ENCODE results near the gene PURB. TPM values are rescaled to one million over a fixed set of nuclear protein-coding genes. Genes with fewer than 3 reads are reported as not detected.

Gene PURB
- total and polyA plus RNA-seq, 10 of the 15 experiments (the other 5 are each of a cell fraction or from before 2014, with no cell fraction given) = 0.77 to 18.6 (median 8.9) TPM

DNA sequence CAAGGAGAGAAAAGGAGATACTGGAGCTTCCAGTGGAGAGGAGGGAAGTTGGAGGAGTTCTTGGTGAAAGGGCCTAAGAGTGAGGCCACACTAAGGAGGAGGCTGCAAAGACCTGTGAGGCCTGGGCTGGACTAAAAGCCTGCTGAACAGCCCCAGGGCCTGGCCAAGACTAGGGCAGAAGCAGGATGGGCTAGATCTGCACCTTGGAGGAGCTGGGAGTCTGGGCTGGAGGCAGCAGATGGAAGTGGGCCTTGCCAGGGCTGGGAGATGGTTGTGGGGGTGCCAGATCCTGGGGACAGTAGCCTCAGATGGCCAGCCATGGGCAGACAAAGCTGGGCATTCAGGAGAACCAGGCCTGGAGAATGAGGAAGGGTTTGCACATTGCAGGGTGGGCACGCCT, 6.5 kb upstream of the PURB start:
- Histone ChIP-seq H3K9ac (ENCODE audit: control insufficient read depth, insufficient read depth, low read length) (no peak overlapping the region), H3K36me3 (ENCODE audit: control insufficient read depth in 2 of 2, insufficient read depth in 2 of 2, low read length in 1 of 2) (no peaks in the 10 kb centered on the region), H3K9me3 (replicated peaks; ENCODE audit: control insufficient read depth, insufficient read depth, low read length) (no peaks in the 10 kb centered on the region), H3K4me3 (no peak overlapping the region), H3K27me3 (replicated peaks in 1 of 2; ENCODE audit: control insufficient read depth in 2 of 2, insufficient read depth in 2 of 2, low read length in 1 of 2) (no peaks in the 10 kb centered on the region), H2AFZ (ENCODE audit: control insufficient read depth, low read depth, low read length) (no peak overlapping the region), H3K4me2 (ENCODE audit: control insufficient read depth, insufficient read depth) (no peak overlapping the region), H4K20me1 (ENCODE audit: control insufficient read depth, insufficient read depth) (no peaks in the 10 kb centered on the region), H3K27ac (ENCODE audit: control insufficient read depth, insufficient read depth) (no peak overlapping the region), H3K4me1 (ENCODE audit: control insufficient read depth, insufficient read depth, low read length) (0 out of 2 replicates have a peak, but pooled peaks cover 3% of the 10 kb centered on the region), H3K79me2 (ENCODE audit: control insufficient read depth, insufficient read depth, low read length) (no peaks in the 10 kb centered on the region)
- BruUV-seq (replicated peaks) = no TSS peak
- POLR2A ChIA-PET = interaction anchor here (1.0 to 3.3 kb wide), 2 partner anchors 10 to 42 kb away, joined by 8 to 9 read pairs; no protein-coding TSS in a partner anchor
- SMC1A ChIA-PET (ENCODE audit: uncharacterized antibody, unreplicated experiment) = interaction anchor here (0.7 to 1.8 kb wide), 3 partner anchors 10 to 64 kb away, joined by 3 to 6 read pairs (median 4); no protein-coding TSS in a partner anchor
- DNase-seq (ENCODE audit: low read depth, low spot score) = no peak
- 36% methylated on average over 1 of the region's 1 CpG for WGBS (ENCODE audit: insufficient coverage, insufficient replicate concordance, low lambda C conversion rate, missing lambda C conversion rate)
- RAD21 ChIA-PET (ENCODE audit: unreplicated experiment) = no interaction called here
- no peak for ATAC-seq
- in situ Hi-C loops (cut with MboI) (no loop called here), intact Hi-C loops (cut with micrococcal nuclease; ENCODE audit: unreplicated experiment) (no loop called here)
- TF ChIP-seq NR2C2 (IDR thresholded peaks at IDR 0.05; ENCODE audit: borderline replicate concordance, control insufficient read depth, insufficient read length, low read depth) = no peak
- TF ChIP-seq ZNF207 (IDR thresholded peaks at IDR 0.05; ENCODE audit: borderline replicate concordance) = no peak
- no peak for TF ChIP-seq TBL1XR1 (IDR thresholded peaks at IDR 0.05; ENCODE audit: low read depth, low read length)
- TF ChIP-seq, protein P1, sequence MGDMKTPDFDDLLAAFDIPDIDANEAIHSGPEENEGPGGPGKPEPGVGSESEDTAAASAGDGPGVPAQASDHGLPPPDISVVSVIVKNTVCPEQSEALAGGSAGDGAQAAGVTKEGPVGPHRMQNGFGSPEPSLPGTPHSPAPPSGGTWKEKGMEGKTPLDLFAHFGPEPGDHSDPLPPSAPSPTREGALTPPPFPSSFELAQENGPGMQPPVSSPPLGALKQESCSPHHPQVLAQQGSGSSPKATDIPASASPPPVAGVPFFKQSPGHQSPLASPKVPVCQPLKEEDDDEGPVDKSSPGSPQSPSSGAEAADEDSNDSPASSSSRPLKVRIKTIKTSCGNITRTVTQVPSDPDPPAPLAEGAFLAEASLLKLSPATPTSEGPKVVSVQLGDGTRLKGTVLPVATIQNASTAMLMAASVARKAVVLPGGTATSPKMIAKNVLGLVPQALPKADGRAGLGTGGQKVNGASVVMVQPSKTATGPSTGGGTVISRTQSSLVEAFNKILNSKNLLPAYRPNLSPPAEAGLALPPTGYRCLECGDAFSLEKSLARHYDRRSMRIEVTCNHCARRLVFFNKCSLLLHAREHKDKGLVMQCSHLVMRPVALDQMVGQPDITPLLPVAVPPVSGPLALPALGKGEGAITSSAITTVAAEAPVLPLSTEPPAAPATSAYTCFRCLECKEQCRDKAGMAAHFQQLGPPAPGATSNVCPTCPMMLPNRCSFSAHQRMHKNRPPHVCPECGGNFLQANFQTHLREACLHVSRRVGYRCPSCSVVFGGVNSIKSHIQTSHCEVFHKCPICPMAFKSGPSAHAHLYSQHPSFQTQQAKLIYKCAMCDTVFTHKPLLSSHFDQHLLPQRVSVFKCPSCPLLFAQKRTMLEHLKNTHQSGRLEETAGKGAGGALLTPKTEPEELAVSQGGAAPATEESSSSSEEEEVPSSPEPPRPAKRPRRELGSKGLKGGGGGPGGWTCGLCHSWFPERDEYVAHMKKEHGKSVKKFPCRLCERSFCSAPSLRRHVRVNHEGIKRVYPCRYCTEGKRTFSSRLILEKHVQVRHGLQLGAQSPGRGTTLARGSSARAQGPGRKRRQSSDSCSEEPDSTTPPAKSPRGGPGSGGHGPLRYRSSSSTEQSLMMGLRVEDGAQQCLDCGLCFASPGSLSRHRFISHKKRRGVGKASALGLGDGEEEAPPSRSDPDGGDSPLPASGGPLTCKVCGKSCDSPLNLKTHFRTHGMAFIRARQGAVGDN (IDR thresholded peaks at IDR 0.05) = no peak
- no peak for TF ChIP-seq NBN (IDR thresholded peaks at IDR 0.05)
- no peak for TF ChIP-seq FOXM1 (IDR thresholded peaks at IDR 0.05; ENCODE audit: low read depth, low read length)
- no peak for TF ChIP-seq CBX3 (IDR thresholded peaks at IDR 0.05; ENCODE audit: borderline replicate concordance, low read depth)
- TF ChIP-seq, protein P2, sequence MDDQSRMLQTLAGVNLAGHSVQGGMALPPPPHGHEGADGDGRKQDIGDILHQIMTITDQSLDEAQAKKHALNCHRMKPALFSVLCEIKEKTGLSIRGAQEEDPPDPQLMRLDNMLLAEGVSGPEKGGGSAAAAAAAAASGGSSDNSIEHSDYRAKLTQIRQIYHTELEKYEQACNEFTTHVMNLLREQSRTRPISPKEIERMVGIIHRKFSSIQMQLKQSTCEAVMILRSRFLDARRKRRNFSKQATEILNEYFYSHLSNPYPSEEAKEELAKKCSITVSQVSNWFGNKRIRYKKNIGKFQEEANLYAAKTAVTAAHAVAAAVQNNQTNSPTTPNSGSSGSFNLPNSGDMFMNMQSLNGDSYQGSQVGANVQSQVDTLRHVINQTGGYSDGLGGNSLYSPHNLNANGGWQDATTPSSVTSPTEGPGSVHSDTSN (IDR thresholded peaks at IDR 0.05; ENCODE audit: insufficient replicate concordance, low read depth, low read length) = no peak
- TF ChIP-seq HCFC1 (IDR thresholded peaks at IDR 0.05; ENCODE audit: low read length) = no peak
- CTCF ChIA-PET = no interaction called here
- no peak for FAIRE-seq
